ENCODE measurements around the gene DCAF5.
A peak's percentile ranks its signal among the peaks of the same experiment; 100 is the strongest.

Gene DCAF5

GRCh38 chr14:69105326-69105725 lies 47.6 kb downstream of the DCAF5 start:
- in situ Hi-C loops (cut with MboI; ENCODE audit: low pct_unique_long_range_greater_than_20kb, low sequenced_read_pairs, unreplicated experiment) = no loop called here
- TF ChIP-seq CTCF (IDR thresholded peaks at IDR 0.05; ENCODE audit: extremely low read depth, insufficient read depth, missing control alignments) = no peak
- DNase-seq (ENCODE audit: low spot score) = no peak

GRCh38 chr14:69101331-69101826 lies 51.5 kb downstream of the DCAF5 start:
- in situ Hi-C loops (cut with MboI; ENCODE audit: low pct_unique_long_range_greater_than_20kb, low sequenced_read_pairs, unreplicated experiment) = no loop called here
- TF ChIP-seq CTCF (IDR thresholded peaks at IDR 0.05; ENCODE audit: extremely low read depth, insufficient read depth, missing control alignments) = peak; percentile 27
- DNase-seq (ENCODE audit: low spot score) = no peak

- in situ Hi-C loops (cut with MboI; ENCODE audit: low pct_unique_long_range_greater_than_20kb, low sequenced_read_pairs, unreplicated experiment) = loop anchor here (25.0 kb wide), 1 partner anchor 186 kb away; no protein-coding TSS in a partner anchor
- DNase-seq (ENCODE audit: low spot score) = no peak
- TF ChIP-seq CTCF (IDR thresholded peaks at IDR 0.05; ENCODE audit: extremely low read depth, insufficient read depth, missing control alignments) = no peak
These were observed 54.9 kb downstream of the DCAF5 start for GRCh38 chr14:69097974-69098373.

- in situ Hi-C loops (cut with MboI; ENCODE audit: low pct_unique_long_range_greater_than_20kb, low sequenced_read_pairs, unreplicated experiment) = loop anchor here (25.0 kb wide), 1 partner anchor 185 kb away; no protein-coding TSS in a partner anchor
- no peak for TF ChIP-seq CTCF (IDR thresholded peaks at IDR 0.05; ENCODE audit: extremely low read depth, insufficient read depth, missing control alignments)
- no peak for DNase-seq (ENCODE audit: low spot score)
These were observed 56.0 kb downstream of the DCAF5 start for GRCh38 chr14:69096781-69097475.

- in situ Hi-C loops (cut with MboI; ENCODE audit: low pct_unique_long_range_greater_than_20kb, low sequenced_read_pairs, unreplicated experiment) = loop anchor here (25.0 kb wide), 1 partner anchor 184 kb away; no protein-coding TSS in a partner anchor
- TF ChIP-seq CTCF (IDR thresholded peaks at IDR 0.05; ENCODE audit: extremely low read depth, insufficient read depth, missing control alignments) = no peak
- DNase-seq (ENCODE audit: low spot score) = no peak
These were observed 56.7 kb downstream of the DCAF5 start for GRCh38 chr14:69096246-69096645.

- no peak for TF ChIP-seq CTCF (IDR thresholded peaks at IDR 0.05; ENCODE audit: extremely low read depth, insufficient read depth, missing control alignments)
- no peak for DNase-seq (ENCODE audit: low spot score)
- in situ Hi-C loops (cut with MboI; ENCODE audit: low pct_unique_long_range_greater_than_20kb, low sequenced_read_pairs, unreplicated experiment) = loop anchor here (25.0 kb wide), 1 partner anchor 182 kb away; no protein-coding TSS in a partner anchor
These were observed 58.4 kb downstream of the DCAF5 start for GRCh38 chr14:69094481-69094880.
